ENCODE results near the gene RNASE11. TPM values are rescaled to one million over a fixed set of nuclear protein-coding genes. Genes with fewer than 3 reads are reported as not detected.

RNASE11 gene
- total and polyA plus RNA-seq, 2 donors (not counting 3 experiments of a cell fraction or from before 2014, with no cell fraction given), result not detected

DNA sequence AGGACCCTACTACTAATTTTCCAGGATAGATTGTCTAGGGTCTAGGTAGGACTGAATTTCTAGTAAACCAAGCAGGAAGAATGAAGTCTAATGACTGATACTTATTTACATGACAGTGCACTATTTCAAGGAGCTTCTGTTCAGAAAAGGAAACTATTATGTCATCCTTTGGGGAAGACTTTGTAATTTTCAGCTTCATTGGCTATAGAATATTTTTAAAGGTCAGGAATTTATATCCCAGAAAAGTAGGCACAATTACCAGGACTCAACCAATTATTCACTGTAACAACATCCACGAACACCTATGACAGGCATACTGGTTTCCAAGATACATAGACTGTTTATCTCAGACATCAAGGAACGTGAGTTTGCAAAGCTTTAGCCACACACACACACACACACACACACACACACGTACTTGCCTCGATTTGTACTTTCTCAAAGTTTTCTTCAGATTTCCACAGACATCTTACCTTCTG is 30.5 kb upstream of the RNASE11 start:
- FAIRE-seq (no peak), DNase-seq (ENCODE audit: low read depth, low spot score) (no peak)
- Histone ChIP-seq H3K9me3 (replicated peaks; ENCODE audit: control insufficient read depth, insufficient read depth, low read length) (no peaks in the 10 kb centered on the region), H3K36me3 (ENCODE audit: control insufficient read depth in 2 of 2, extremely low read depth in 1 of 2, insufficient read depth in 2 of 2, low read length in 2 of 2) (no peaks in the 10 kb centered on the region), H3K4me3 (replicated peaks in 1 of 3; ENCODE audit: insufficient read depth in 1 of 3, low read depth in 1 of 3, low read length in 3 of 3) (no peak overlapping the region), H3K9me1 (replicated peaks; ENCODE audit: control insufficient read depth, extremely low read depth, insufficient read depth, low read length) (no peaks in the 10 kb centered on the region), H3K79me2 (ENCODE audit: control insufficient read depth, insufficient read depth, low read length) (no peaks in the 10 kb centered on the region), H3K4me1 (ENCODE audit: control insufficient read depth, extremely low read depth, insufficient read depth, low read length) (peaks cover 5% of the 10 kb centered on the region), H4K20me1 (replicated peaks; ENCODE audit: control insufficient read depth, extremely low read depth, insufficient read depth, low read length) (no peaks in the 10 kb centered on the region), H3K4me2 (ENCODE audit: insufficient read depth, low read length) (no peak overlapping the region), H3K27ac (ENCODE audit: insufficient read depth, low read depth, low read length) (no peak overlapping the region), H3K27me3 (ENCODE audit: control insufficient read depth in 2 of 2, insufficient read depth in 2 of 2, low read length in 2 of 2) (peaks cover 4 to 5% of the 10 kb centered on the region in 2 experiments), H2AFZ (ENCODE audit: low read depth, low read length) (no peak overlapping the region), H3K9ac (replicated peaks; ENCODE audit: extremely low read depth, insufficient read depth, low read length) (no peak overlapping the region)
- dilution Hi-C loops (cut with MboI; ENCODE audit: extremely low pct_ligation_motif_present, low sequenced_read_pairs) (no loop called here), intact Hi-C loops (cut with micrococcal nuclease) (no loop called here)
- BruUV-seq (replicated peaks), result no TSS peak
- TF ChIP-seq FOS (IDR thresholded peaks at IDR 0.05; ENCODE audit: borderline replicate concordance, insufficient read depth, low read length) (no peak), MAX (IDR thresholded peaks at IDR 0.05; ENCODE audit: insufficient read depth, insufficient read length) (no peak), POLR2A (IDR thresholded peaks at IDR 0.05; ENCODE audit: low read depth, low read length) (no peak), POLR2AphosphoS5 (IDR thresholded peaks at IDR 0.05; ENCODE audit: insufficient read depth, low read depth, low read length) (no peak), MYC (IDR thresholded peaks at IDR 0.05; ENCODE audit: low read depth, low read length) (no peak), JUN (IDR thresholded peaks at IDR 0.05; ENCODE audit: borderline replicate concordance, insufficient read depth, insufficient read length, low read depth) (no peak), CTCF (IDR thresholded peaks at IDR 0.05; ENCODE audit: extremely low read depth in 1 of 2, insufficient read depth in 1 of 2, low read depth in 1 of 2, low read length in 2 of 2) (no peak)
- CTCF ChIA-PET, result interaction anchor here (0.8 to 0.9 kb wide), 2 partner anchors 65 to 73 kb away, joined by 3 read pairs; no protein-coding TSS in a partner anchor
- POLR2A ChIA-PET, result no interaction called here
